GM23338 (cell line): ENCODE measurements around the gene ARID3B. TPM values are rescaled to one million over a fixed set of nuclear protein-coding genes. Genes with fewer than 3 reads are reported as not detected.

ENCODE experiments used
- ATAC-seq: fragments of 200-7000 bp; cut with Tn5 transposase; 3 replicates; pipeline ENCODE4 v1.9.1; 2020
- DNase-seq: peaks from one replicate; pipeline ENCODE4 v3.0.0-alpha.2; 2015; ENCODE audit warnings: low spot score
- H2AFZ ChIP-seq: fragments of 200-600 bp; sonication (generic); 2 replicates; pipeline ENCODE4 v1.8.0; 2016; ENCODE audit warnings: antibody characterized with exemption, mild to moderate bottlenecking, moderate library complexity
- H3F3A ChIP-seq: fragments of 200-600 bp; sonication (generic); replicated peaks from 2 replicates; pipeline ENCODE4 v1.8.0; 2017; ENCODE audit warnings: antibody characterized with exemption, mixed run types, low read depth
- H3K27ac ChIP-seq: fragments of 200-600 bp; sonication (generic); 2 replicates; pipeline ENCODE4 v1.6.1; 2016; ENCODE audit warnings: low read depth
- H3K27me3 ChIP-seq: fragments of 200-600 bp; sonication (generic); 2 replicates; pipeline ENCODE4 v1.8.0; 2016; ENCODE audit warnings: mild to moderate bottlenecking, mixed run types, moderate library complexity; ENCODE audit not compliant: insufficient read depth
- H3K36me3 ChIP-seq: fragments of 200-600 bp; sonication (generic); 2 replicates; pipeline ENCODE4 v1.8.0; 2016; ENCODE audit warnings: mild to moderate bottlenecking; ENCODE audit not compliant: insufficient read depth
- H3K4me1 ChIP-seq: fragments of 200-600 bp; sonication (generic); 2 replicates; pipeline ENCODE4 v1.8.0; 2016; ENCODE audit warnings: mild to moderate bottlenecking, moderate library complexity; ENCODE audit not compliant: insufficient read depth
- H3K4me2 ChIP-seq: fragments of 200-600 bp; sonication (generic); 2 replicates; pipeline ENCODE4 v1.7.1; 2017; ENCODE audit warnings: mixed run types
- H3K4me3 ChIP-seq: fragments of 200-600 bp; sonication (generic); 2 replicates; pipeline ENCODE4 v1.6.1; 2016; ENCODE audit warnings: mixed run types
- H3K79me2 ChIP-seq: fragments of 200-600 bp; sonication (generic); replicated peaks from 2 replicates; pipeline ENCODE4 v1.8.0; 2017; ENCODE audit warnings: mild to moderate bottlenecking; ENCODE audit not compliant: insufficient read depth
- H3K9me2 ChIP-seq: fragments of 200-600 bp; sonication (generic); 2 replicates; pipeline ENCODE4 v1.8.0; 2017; ENCODE audit not compliant: insufficient read depth
- H4K20me1 ChIP-seq: fragments of 200-600 bp; sonication (generic); replicated peaks from 2 replicates; pipeline ENCODE4 v1.8.0; 2017; ENCODE audit warnings: mild to moderate bottlenecking; ENCODE audit not compliant: insufficient read depth
- H3K27ac Mint-ChIP-seq: 2 replicates; pipeline ENCODE4 v1.8.0; 2020; ENCODE audit warnings: inconsistent platforms, mild to moderate bottlenecking, moderate library complexity, mixed read lengths
- H3K27me3 Mint-ChIP-seq: 3 replicates; pipeline ENCODE4 v1.8.0; 2022; ENCODE audit warnings: low read depth, mild to moderate bottlenecking, moderate library complexity, mixed read lengths, inconsistent platforms; ENCODE audit not compliant: insufficient read depth, poor library complexity
- H3K36me3 Mint-ChIP-seq: 3 replicates; pipeline ENCODE4 v1.8.0; 2021; ENCODE audit warnings: low read depth, mild to moderate bottlenecking, inconsistent platforms, moderate library complexity, mixed read lengths
- H3K4me1 Mint-ChIP-seq: 3 replicates; pipeline ENCODE4 v1.8.0; 2020; ENCODE audit warnings: mild to moderate bottlenecking, inconsistent platforms, mixed read lengths
- H3K4me3 Mint-ChIP-seq: 3 replicates; pipeline ENCODE4 v1.8.0; 2021; ENCODE audit warnings: moderate library complexity, mild to moderate bottlenecking, inconsistent platforms, mixed read lengths
- H3K9me3 Mint-ChIP-seq: 3 replicates; pipeline ENCODE4 v1.8.0; 2020; ENCODE audit warnings: moderate library complexity, mild to moderate bottlenecking, inconsistent platforms, mixed read lengths
- CREB1 ChIP-seq: fragments of 250-450 bp; sonication (Bioruptor Pico); IDR thresholded peaks from 2 replicates; pipeline ENCODE4 v1.5.0; 2020; ENCODE audit warnings: low read depth, mild to moderate bottlenecking, moderate library complexity
- CTCF ChIP-seq, 2 experiments: fragments of 200-600 bp in 1 of 2; sonication (generic) in 1 of 2; conservative IDR thresholded peaks; 2 replicates each; pipeline versions ENCODE4 v1.5.1 to v1.6.1; 2016 to 2017; ENCODE audit warnings: antibody characterized with exemption in 2 of 2, low read depth in 2 of 2, mild to moderate bottlenecking in 2 of 2, moderate library complexity in 1 of 2
- ETS1 ChIP-seq: IDR thresholded peaks from 2 replicates; pipeline ENCODE4 v1.6.1; 2016; ENCODE audit warnings: antibody characterized with exemption
- EZH2 ChIP-seq: fragments of 200-600 bp; sonication (generic); IDR thresholded peaks from one replicate; pipeline ENCODE4 v1.8.0; 2017; ENCODE audit warnings: antibody characterized with exemption, mild to moderate bottlenecking, low read depth; ENCODE audit not compliant: unreplicated experiment
- EZH2phosphoT487 ChIP-seq: fragments of 200-600 bp; sonication (generic); IDR thresholded peaks from one replicate; pipeline ENCODE4 v1.8.1; 2018; ENCODE audit warnings: antibody characterized with exemption; ENCODE audit not compliant: unreplicated experiment
- JUNB ChIP-seq: IDR thresholded peaks from one replicate; pipeline ENCODE4 v1.6.1; 2016; ENCODE audit warnings: antibody characterized with exemption; ENCODE audit not compliant: unreplicated experiment
- NANOG ChIP-seq: IDR thresholded peaks from 2 replicates; pipeline ENCODE4 v1.6.1; 2016; ENCODE audit warnings: antibody characterized with exemption, borderline replicate concordance
- REST ChIP-seq: IDR thresholded peaks from one replicate; pipeline ENCODE4 v1.6.1; 2018; ENCODE audit warnings: antibody characterized with exemption; ENCODE audit not compliant: unreplicated experiment
- STAT1 ChIP-seq: IDR thresholded peaks from one replicate; pipeline ENCODE4 v1.6.1; 2016; ENCODE audit warnings: antibody characterized with exemption; ENCODE audit not compliant: unreplicated experiment
- ZNF114 ChIP-seq: fragments of 250-450 bp; sonication (Bioruptor Pico); IDR thresholded peaks from 2 replicates; pipeline ENCODE4 v1.5.0; 2020; ENCODE audit warnings: mild to moderate bottlenecking, moderate library complexity
- polyA plus RNA-seq: library from polyadenylated mRNA; unstranded; fragments of >200 nt; fragmentation: Nextera tagmentation; extraction: Ambion mirVana; gene quantifications from 2 replicates; pipeline ENCODE4 v1.2.1, GENCODE V29; 2016
- total RNA-seq: library from RNA; depleted of rRNA; stranded (reverse); fragments of >200 nt; shearing (Covaris generic); gene quantifications from 2 replicates; pipeline ENCODE4 v1.2.3, GENCODE V29; 2014

Gene ARID3B
- total and polyA plus RNA-seq, 2 experiments from 2014 or later: 65.5 to 147 TPM

- TF ChIP-seq REST: no peak
- TF ChIP-seq EZH2: no peak
- TF ChIP-seq JUNB: no peak
- no peak for TF ChIP-seq NANOG
- TF ChIP-seq ZNF114: no peak
- no peak for TF ChIP-seq CREB1
- no peak for TF ChIP-seq EZH2phosphoT487
These were observed 53.4 kb downstream of the ARID3B start (continued) for GRCh38 chr15:74594455-74594854.

GRCh38 chr15:74595271-74595670 lies 54.3 kb downstream of the ARID3B start:
- H2AFZ ChIP-seq: no peak overlapping the region
- ATAC-seq: no peak
- no peaks in the 10 kb centered on the region; the same call in 2 of the 3 replicates for H3K9me3 Mint-ChIP-seq

More at GRCh38 chr15:74595271-74595670, 54.3 kb downstream of the ARID3B start:
- Histone ChIP-seq H3K4me2 (no peak overlapping the region), H3K9me2 (no peaks in the 10 kb centered on the region), H3F3A (peaks cover 22% of the 10 kb centered on the region), H3K36me3 (peaks cover 17% of the 10 kb centered on the region), H4K20me1 (peaks cover 11% of the 10 kb centered on the region), H3K79me2 (no peaks in the 10 kb centered on the region), H3K27ac (no peak overlapping the region), H3K4me1 (peaks cover 11% of the 10 kb centered on the region), H3K27me3 (no peaks in the 10 kb centered on the region), H3K4me3 (no peak overlapping the region)
- DNase-seq: no peak
- peaks cover 13% of the 10 kb centered on the region for H3K4me1 Mint-ChIP-seq
- TF ChIP-seq STAT1 (no peak), CREB1 (no peak), REST (no peak), ETS1 (no peak), CTCF (conservative IDR thresholded peaks at IDR 0.05; ENCODE audit: low read depth in 2 of 2) (no peak), EZH2phosphoT487 (no peak), NANOG (no peak)
- H3K27ac Mint-ChIP-seq: no peak overlapping the region
- peaks cover 7% of the 10 kb centered on the region for H3K27me3 Mint-ChIP-seq
- H3K4me3 Mint-ChIP-seq: no peak overlapping the region
- peaks cover 66% of the 10 kb centered on the region for H3K36me3 Mint-ChIP-seq
